Testis (tissue), 2 donors: ENCODE measurements around the gene ELN.

ENCODE experiments used
- CTCF ChIP-seq, 3 experiments: fragments of 450-650 bp in 2 of 3; fragments of 200-600 bp in 1 of 3; sonication (generic) in 1 of 3; IDR thresholded peaks; one replicate each; pipeline ENCODE4 v1.5.1; 2016 to 2019; ENCODE audit warnings: antibody characterized with exemption in 3 of 3, mild to moderate bottlenecking in 2 of 3, moderate library complexity in 1 of 3
- POLR2A ChIP-seq: fragments of 450-650 bp; IDR thresholded peaks from one replicate; pipeline ENCODE4 v1.6.1; 2017; ENCODE audit warnings: antibody characterized with exemption, mild to moderate bottlenecking, moderate library complexity

DNA sequence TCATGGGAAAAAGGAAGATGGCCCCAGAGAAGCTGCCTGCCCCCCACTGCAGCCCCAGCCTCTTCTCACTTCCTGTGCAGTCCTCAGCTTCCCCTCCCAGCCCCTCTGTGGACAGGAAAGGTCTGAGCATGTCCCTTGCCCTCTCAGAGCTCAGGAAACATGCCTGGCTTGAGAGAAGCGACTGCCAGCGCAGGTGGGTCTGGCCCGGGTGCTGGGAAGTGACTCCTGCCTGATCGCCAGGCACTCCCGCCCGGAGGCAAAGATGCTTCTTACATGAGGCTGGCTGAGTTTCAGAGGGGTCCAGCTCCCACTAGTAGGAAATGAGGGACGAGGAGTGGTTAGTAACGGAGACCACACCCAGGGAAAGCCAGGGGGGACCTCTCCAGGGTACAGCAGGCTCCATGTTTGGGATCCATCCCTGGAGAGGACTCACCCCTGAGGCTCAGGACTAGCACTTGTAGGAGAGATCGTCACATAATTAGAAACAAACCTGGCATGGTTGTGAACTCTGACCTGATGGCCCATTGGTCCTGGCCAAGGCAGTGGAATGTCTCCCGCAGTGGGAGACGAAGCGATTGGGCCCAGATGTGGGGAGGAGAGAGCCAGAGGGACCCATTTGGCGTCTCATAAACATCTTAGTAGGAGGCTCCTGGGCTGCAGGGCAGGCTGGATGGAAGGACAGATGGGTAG, 12.3 kb downstream of the ELN start:
- no peak for TF ChIP-seq CTCF (IDR thresholded peaks at IDR 0.05)
- TF ChIP-seq POLR2A: no peak
